Mesenchymal stem cell (in vitro differentiated cells and primary cell): ENCODE results near the gene EP400.

Experiments used
- DNase-seq: peaks from one replicate; pipeline ENCODE4 v3.0.0-alpha.2; 2013
- H2AFZ ChIP-seq: one replicate; pipeline ENCODE4 v1.6.1; 2013; ENCODE audit warnings: low read depth, mild to moderate bottlenecking, control low read depth, inconsistent platforms, low read length, moderate library complexity
- H2AK5ac ChIP-seq: 2 replicates; pipeline ENCODE4 v1.6.1; 2013; ENCODE audit warnings: low read length, moderate library complexity, mild to moderate bottlenecking, inconsistent platforms; ENCODE audit not compliant: severe bottlenecking
- H2BK120ac ChIP-seq: one replicate; pipeline ENCODE4 v1.6.1; 2013; ENCODE audit warnings: low read depth, mild to moderate bottlenecking, inconsistent platforms, low read length, moderate library complexity
- H2BK12ac ChIP-seq, 2 experiments: one replicate each; pipeline ENCODE4 v1.6.1; 2013; ENCODE audit warnings: inconsistent platforms in 2 of 2, low read length in 2 of 2, mild to moderate bottlenecking in 2 of 2, moderate library complexity in 2 of 2, control low read depth in 1 of 2
- H2BK15ac ChIP-seq: one replicate; pipeline ENCODE4 v1.6.1; 2013; ENCODE audit warnings: mild to moderate bottlenecking, low read depth, inconsistent platforms; ENCODE audit not compliant: poor library complexity, severe bottlenecking
- H2BK5ac ChIP-seq: 2 replicates; pipeline ENCODE4 v1.6.1; 2013; ENCODE audit warnings: low read depth, mild to moderate bottlenecking, low read length, control low read depth, inconsistent platforms; ENCODE audit not compliant: poor library complexity, severe bottlenecking
- H3K14ac ChIP-seq, 2 experiments: one replicate each; pipeline ENCODE4 v1.6.1; 2013; ENCODE audit warnings: inconsistent platforms in 2 of 2, low read length in 2 of 2, control low read depth in 1 of 2, mild to moderate bottlenecking in 1 of 2, moderate library complexity in 1 of 2
- H3K18ac ChIP-seq, 2 experiments: one replicate each; pipeline ENCODE4 v1.6.1; 2013; ENCODE audit warnings: inconsistent platforms in 2 of 2, low read length in 2 of 2, control low read depth in 1 of 2, low read depth in 1 of 2, mild to moderate bottlenecking in 1 of 2
- H3K23ac ChIP-seq, 2 experiments: one replicate each; pipeline ENCODE4 v1.6.1; 2013; ENCODE audit warnings: inconsistent platforms in 2 of 2, low read length in 2 of 2, mild to moderate bottlenecking in 2 of 2, moderate library complexity in 2 of 2, control low read depth in 1 of 2
- H3K27ac ChIP-seq: 2 replicates; pipeline ENCODE4 v1.5.1; 2013; ENCODE audit warnings: mild to moderate bottlenecking, moderate library complexity, low read length, control low read depth, inconsistent platforms; ENCODE audit not compliant: poor library complexity, severe bottlenecking
- H3K27me3 ChIP-seq, 2 experiments: 2 replicates each; pipeline versions ENCODE4 v1.6.1 to v1.7.0; 2013; ENCODE audit warnings: low read length in 2 of 2, mild to moderate bottlenecking in 2 of 2, moderate library complexity in 2 of 2, control low read depth in 1 of 2, inconsistent platforms in 1 of 2; ENCODE audit not compliant: control insufficient read depth in 1 of 2, insufficient read depth in 1 of 2
- H3K36me3 ChIP-seq, 2 experiments: 2 replicates each; pipeline versions ENCODE4 v1.6.1 to v1.7.0; 2013; ENCODE audit warnings: low read length in 2 of 2, control low read depth in 1 of 2, inconsistent platforms in 1 of 2, low read depth in 1 of 2, mild to moderate bottlenecking in 1 of 2; ENCODE audit not compliant: insufficient read depth in 2 of 2, control insufficient read depth in 1 of 2
- H3K4ac ChIP-seq, 2 experiments: one replicate each; pipeline ENCODE4 v1.6.1; 2013; ENCODE audit warnings: inconsistent platforms in 2 of 2, low read length in 2 of 2, mild to moderate bottlenecking in 2 of 2, moderate library complexity in 2 of 2, control low read depth in 1 of 2, low read depth in 1 of 2
- H3K4me1 ChIP-seq: 2 replicates; pipeline ENCODE4 v1.6.1; 2013; ENCODE audit warnings: low read depth, low read length, control low read depth; ENCODE audit not compliant: control insufficient read depth, insufficient read depth
- H3K4me2 ChIP-seq: 2 replicates; pipeline ENCODE4 v1.6.1; 2013; ENCODE audit warnings: low read length, mild to moderate bottlenecking, inconsistent platforms; ENCODE audit not compliant: poor library complexity, severe bottlenecking
- H3K4me3 ChIP-seq, 2 experiments: 2 replicates each; pipeline versions ENCODE4 v1.5.1 to v1.7.0; 2013; ENCODE audit warnings: low read length in 2 of 2, mild to moderate bottlenecking in 2 of 2, control low read depth in 1 of 2, low read depth in 1 of 2; ENCODE audit not compliant: insufficient read depth in 1 of 2
- H3K79me1 ChIP-seq: replicated peaks from 2 replicates; pipeline ENCODE4 v1.6.1; 2013; ENCODE audit warnings: mild to moderate bottlenecking, control low read depth, low read length, inconsistent platforms; ENCODE audit not compliant: poor library complexity, severe bottlenecking
- H3K9ac ChIP-seq: 2 replicates; pipeline ENCODE4 v1.7.0; 2013; ENCODE audit warnings: mild to moderate bottlenecking, low read length, moderate library complexity
- H3K9me3 ChIP-seq: 2 replicates; pipeline ENCODE4 v1.7.0; 2013; ENCODE audit warnings: mild to moderate bottlenecking, low read length; ENCODE audit not compliant: control insufficient read depth
- H4K8ac ChIP-seq: one replicate; pipeline ENCODE4 v1.6.1; 2013; ENCODE audit warnings: inconsistent platforms, mild to moderate bottlenecking, low read length, moderate library complexity
- H4K91ac ChIP-seq: one replicate; pipeline ENCODE4 v1.6.1; 2013; ENCODE audit warnings: mild to moderate bottlenecking, low read length, inconsistent platforms
- WGBS: methylation state at CpG from one replicate; pipeline ENCODE4 v1.1.7; 2013; ENCODE audit warnings: mixed read lengths; 5-methylcytosine and 5-hydroxymethylcytosine counted together

The EP400 gene

GRCh38 chr12:132033627-132034026, 83.9 kb downstream of the EP400 start:
- H3K27me3 ChIP-seq: no peaks in the 10 kb centered on the region
- no peak overlapping the region for H3K4me3 ChIP-seq
- H3K9me3 ChIP-seq: no peaks in the 10 kb centered on the region
- no peak overlapping the region for H3K4ac ChIP-seq
- H3K4me1 ChIP-seq: peaks cover 11% of the 10 kb centered on the region
- H3K23ac ChIP-seq: no peak overlapping the region
- H3K36me3 ChIP-seq: peaks cover 71 to 93% of the 10 kb centered on the region in 2 experiments
- no peak overlapping the region for H4K91ac ChIP-seq
- 100% methylated on average over 4 of the region's 5 CpGs for WGBS
- no peak for DNase-seq
- peak overlapping the region; percentile 24 for H3K27ac ChIP-seq
- no peak overlapping the region for H2BK5ac ChIP-seq
- H2AK5ac ChIP-seq: no peak overlapping the region
- no peak overlapping the region for H2BK15ac ChIP-seq
- H3K18ac ChIP-seq: no peak overlapping the region
- no peak overlapping the region for H3K4me2 ChIP-seq
- H2BK12ac ChIP-seq: no peak overlapping the region
- H3K14ac ChIP-seq: no peak overlapping the region
- H2AFZ ChIP-seq: no peak overlapping the region
- H2BK120ac ChIP-seq: no peak overlapping the region
- no peak overlapping the region for H3K9ac ChIP-seq
- no peak overlapping the region for H4K8ac ChIP-seq
- H3K79me1 ChIP-seq: peaks cover 43% of the 10 kb centered on the region

GRCh38 chr12:132036063-132036683, 86.4 kb downstream of the EP400 start:
- H3K4me1 ChIP-seq: peaks cover 7% of the 10 kb centered on the region
- WGBS: 97% methylated on average over 31 of the region's 31 CpGs
- no peak overlapping the region for H2BK15ac ChIP-seq
- no peaks in the 10 kb centered on the region for H3K27me3 ChIP-seq
- H3K9ac ChIP-seq: no peak overlapping the region
- H4K91ac ChIP-seq: no peak overlapping the region
- H3K4me2 ChIP-seq: no peak overlapping the region
- H4K8ac ChIP-seq: no peak overlapping the region
- H3K9me3 ChIP-seq: no peaks in the 10 kb centered on the region
- H3K23ac ChIP-seq: no peak overlapping the region
- no peak overlapping the region for H3K27ac ChIP-seq
- no peak overlapping the region for H3K4ac ChIP-seq
- peaks cover 46% of the 10 kb centered on the region for H3K79me1 ChIP-seq
- H3K36me3 ChIP-seq: peaks cover 72 to 86% of the 10 kb centered on the region in 2 experiments
- H2BK120ac ChIP-seq: no peak overlapping the region
- no peak overlapping the region for H3K4me3 ChIP-seq
- no peak overlapping the region for H2BK12ac ChIP-seq
- H3K14ac ChIP-seq: no peak overlapping the region
- H2AFZ ChIP-seq: no peak overlapping the region
- no peak for DNase-seq
- H3K18ac ChIP-seq: no peak overlapping the region
- no peak overlapping the region for H2BK5ac ChIP-seq
- no peak overlapping the region for H2AK5ac ChIP-seq

GRCh38 chr12:132040906-132041606, 91.3 kb downstream of the EP400 start:
- no peak overlapping the region for H3K14ac ChIP-seq
- 95% methylated on average over 15 of the region's 20 CpGs for WGBS

GRCh38 chr12:132043216-132043615, 93.5 kb downstream of the EP400 start:
- 95% methylated on average over 1 of the region's 3 CpGs for WGBS
- Histone ChIP-seq H3K27ac (no peak overlapping the region), H3K27me3 (no peaks in the 10 kb centered on the region), H3K4me1 (peaks cover 12% of the 10 kb centered on the region), H2BK5ac (no peak overlapping the region), H3K36me3 (peaks cover 52 to 76% of the 10 kb centered on the region in 2 experiments), H3K4me2 (no peak overlapping the region), H3K4ac (no peak overlapping the region), H3K9ac (no peak overlapping the region), H3K79me1 (peaks cover 34% of the 10 kb centered on the region), H3K4me3 (no peak overlapping the region), H2BK120ac (no peak overlapping the region), H2AFZ (no peak overlapping the region), H3K23ac (no peak overlapping the region), H4K91ac (no peak overlapping the region), H3K14ac (no peak overlapping the region), H2AK5ac (no peak overlapping the region), H2BK15ac (no peak overlapping the region), H3K9me3 (no peaks in the 10 kb centered on the region), H4K8ac (no peak overlapping the region), H3K18ac (no peak overlapping the region), H2BK12ac (no peak overlapping the region)
- no peak for DNase-seq

More at GRCh38 chr12:132040906-132041606, 91.3 kb downstream of the EP400 start:
- Histone ChIP-seq H3K4ac (no peak overlapping the region), H3K79me1 (peaks cover 51% of the 10 kb centered on the region), H2AK5ac (no peak overlapping the region), H2BK15ac (no peak overlapping the region), H3K18ac (no peak overlapping the region), H2BK12ac (no peak overlapping the region), H4K91ac (no peak overlapping the region), H2BK5ac (no peak overlapping the region), H3K4me1 (peaks cover 10% of the 10 kb centered on the region), H4K8ac (no peak overlapping the region), H2BK120ac (no peak overlapping the region), H3K36me3 (peaks cover 71 to 84% of the 10 kb centered on the region in 2 experiments), H3K4me2 (no peak overlapping the region), H3K9me3 (no peaks in the 10 kb centered on the region), H3K23ac (no peak overlapping the region), H3K4me3 (no peak overlapping the region), H3K27me3 (no peaks in the 10 kb centered on the region), H2AFZ (no peak overlapping the region), H3K27ac (no peak overlapping the region), H3K9ac (no peak overlapping the region)
- DNase-seq: no peak
